Measurements from ENCODE around the gene SLC39A11. TPM values are rescaled to one million over a fixed set of nuclear protein-coding genes. Genes with fewer than 3 reads are reported as not detected.

SLC39A11 gene
- total RNA-seq: 21.1 and 27.4 TPM in 2 replicates
- 12.7 and 13.2 TPM in 2 replicates for polyA plus RNA-seq
- polyA plus RNA-seq (2012): 14.8 and 17.0 TPM in 2 replicates
- polyA minus RNA-seq (ENCODE audit: low replicate concordance): 43.5 and 78.8 TPM in 2 replicates

- H3K27me3 ChIP-seq (ENCODE audit: control insufficient read depth, insufficient read depth, low read length): no peaks in the 10 kb centered on the region
- no peak within 1 kb of the TSS for H3K27ac ChIP-seq (ENCODE audit: insufficient read depth, low read length)
- peak; percentile 92 to 94 for DNase-seq (ENCODE audit: low read depth in 2 of 2)
- no peak for TF ChIP-seq EZH2 (IDR thresholded peaks at IDR 0.05; ENCODE audit: low read length, missing control alignments)
- TF ChIP-seq CTCF (conservative IDR thresholded peaks at IDR 0.05 in 1 of 2, IDR thresholded peaks at IDR 0.05 in 1 of 2; ENCODE audit: low read depth in 1 of 2, low read length in 2 of 2): no peak
- H2AFZ ChIP-seq (ENCODE audit: low read length): peak within 1 kb of the TSS; percentile 94
- H3K36me3 ChIP-seq (ENCODE audit: control insufficient read depth, insufficient read depth, low read length): peaks cover under 1% of the 10 kb centered on the region
- no peaks in the 10 kb centered on the region for H4K20me1 ChIP-seq (ENCODE audit: control insufficient read depth, extremely low read depth, insufficient read depth, low read length)
- H3K79me2 ChIP-seq (ENCODE audit: control insufficient read depth, insufficient read depth, low read length): no peaks in the 10 kb centered on the region
- H3K4me3 ChIP-seq (replicated peaks in 1 of 4; ENCODE audit: control extremely low read depth in 1 of 4, insufficient read depth in 1 of 4, low read depth in 3 of 4, low read length in 4 of 4): peak within 1 kb of the TSS; percentile 69 to 84 (median 76)
- H3K9ac ChIP-seq (ENCODE audit: insufficient read depth, low read length): peak within 1 kb of the TSS; percentile 58
- peaks cover 5% of the 10 kb centered on the region for H3K4me1 ChIP-seq (ENCODE audit: control insufficient read depth, extremely low read depth, insufficient read depth, low read length)
- H3K9me3 ChIP-seq (ENCODE audit: control insufficient read depth, insufficient read depth, low read depth, low read length): no peaks in the 10 kb centered on the region
- H3K4me2 ChIP-seq (ENCODE audit: extremely low read depth, insufficient read depth, low read length): peak within 1 kb of the TSS; percentile 92
Measured at GRCh38 chr17:73092523-73093135, at the start of gene SLC39A11. Gene SLC39A11, minus strand, starts transcription at chr17:73092688. Its CDS starts 3,924 bp downstream, at chr17:73088764.

GRCh38 chr17:73141411-73141810 lies 48.9 kb upstream of the SLC39A11 start:
- DNase-seq (ENCODE audit: low read depth in 2 of 2): no peak
- no peaks in the 10 kb centered on the region for H3K36me3 ChIP-seq (ENCODE audit: control insufficient read depth, insufficient read depth, low read length)
- H3K4me2 ChIP-seq (ENCODE audit: extremely low read depth, insufficient read depth, low read length): no peak overlapping the region
- H3K9ac ChIP-seq (ENCODE audit: insufficient read depth, low read length): no peak overlapping the region
- H3K27me3 ChIP-seq (ENCODE audit: control insufficient read depth, insufficient read depth, low read length): no peaks in the 10 kb centered on the region
- H3K79me2 ChIP-seq (ENCODE audit: control insufficient read depth, insufficient read depth, low read length): no peaks in the 10 kb centered on the region
- no peak overlapping the region for H2AFZ ChIP-seq (ENCODE audit: low read length)
- no peaks in the 10 kb centered on the region for H4K20me1 ChIP-seq (ENCODE audit: control insufficient read depth, extremely low read depth, insufficient read depth, low read length)
- TF ChIP-seq EZH2 (IDR thresholded peaks at IDR 0.05; ENCODE audit: low read length, missing control alignments) (no peak), CTCF (conservative IDR thresholded peaks at IDR 0.05 in 1 of 2, IDR thresholded peaks at IDR 0.05 in 1 of 2; ENCODE audit: low read depth in 1 of 2, low read length in 2 of 2) (no peak)
- H3K27ac ChIP-seq (ENCODE audit: insufficient read depth, low read length): no peak overlapping the region
- H3K9me3 ChIP-seq (ENCODE audit: control insufficient read depth, insufficient read depth, low read depth, low read length): no peaks in the 10 kb centered on the region
- no peak overlapping the region for H3K4me3 ChIP-seq (replicated peaks in 1 of 4; ENCODE audit: control extremely low read depth in 1 of 4, insufficient read depth in 1 of 4, low read depth in 3 of 4, low read length in 4 of 4)
- H3K4me1 ChIP-seq (ENCODE audit: control insufficient read depth, extremely low read depth, insufficient read depth, low read length): no peaks in the 10 kb centered on the region

GRCh38 chr17:73140566-73140965 lies 48.1 kb upstream of the SLC39A11 start:
- no peak overlapping the region for H3K9ac ChIP-seq (ENCODE audit: insufficient read depth, low read length)
- no peak overlapping the region for H3K27ac ChIP-seq (ENCODE audit: insufficient read depth, low read length)
- H3K27me3 ChIP-seq (ENCODE audit: control insufficient read depth, insufficient read depth, low read length): no peaks in the 10 kb centered on the region
- no peaks in the 10 kb centered on the region for H3K79me2 ChIP-seq (ENCODE audit: control insufficient read depth, insufficient read depth, low read length)
- no peak overlapping the region for H2AFZ ChIP-seq (ENCODE audit: low read length)
- H3K9me3 ChIP-seq (ENCODE audit: control insufficient read depth, insufficient read depth, low read depth, low read length): no peaks in the 10 kb centered on the region
- TF ChIP-seq CTCF (conservative IDR thresholded peaks at IDR 0.05 in 1 of 2, IDR thresholded peaks at IDR 0.05 in 1 of 2; ENCODE audit: low read depth in 1 of 2, low read length in 2 of 2) (no peak), EZH2 (IDR thresholded peaks at IDR 0.05; ENCODE audit: low read length, missing control alignments) (no peak)
- H3K4me1 ChIP-seq (ENCODE audit: control insufficient read depth, extremely low read depth, insufficient read depth, low read length): no peaks in the 10 kb centered on the region
- H3K36me3 ChIP-seq (ENCODE audit: control insufficient read depth, insufficient read depth, low read length): no peaks in the 10 kb centered on the region
- H3K4me3 ChIP-seq (replicated peaks in 1 of 4; ENCODE audit: control extremely low read depth in 1 of 4, insufficient read depth in 1 of 4, low read depth in 3 of 4, low read length in 4 of 4): no peak overlapping the region
- H4K20me1 ChIP-seq (ENCODE audit: control insufficient read depth, extremely low read depth, insufficient read depth, low read length): no peaks in the 10 kb centered on the region
- no peak for DNase-seq (ENCODE audit: low read depth in 2 of 2)
- no peak overlapping the region for H3K4me2 ChIP-seq (ENCODE audit: extremely low read depth, insufficient read depth, low read length)

Data from fibroblast of lung (primary cell).